ENCODE data around the gene GTPBP3.

DNA sequence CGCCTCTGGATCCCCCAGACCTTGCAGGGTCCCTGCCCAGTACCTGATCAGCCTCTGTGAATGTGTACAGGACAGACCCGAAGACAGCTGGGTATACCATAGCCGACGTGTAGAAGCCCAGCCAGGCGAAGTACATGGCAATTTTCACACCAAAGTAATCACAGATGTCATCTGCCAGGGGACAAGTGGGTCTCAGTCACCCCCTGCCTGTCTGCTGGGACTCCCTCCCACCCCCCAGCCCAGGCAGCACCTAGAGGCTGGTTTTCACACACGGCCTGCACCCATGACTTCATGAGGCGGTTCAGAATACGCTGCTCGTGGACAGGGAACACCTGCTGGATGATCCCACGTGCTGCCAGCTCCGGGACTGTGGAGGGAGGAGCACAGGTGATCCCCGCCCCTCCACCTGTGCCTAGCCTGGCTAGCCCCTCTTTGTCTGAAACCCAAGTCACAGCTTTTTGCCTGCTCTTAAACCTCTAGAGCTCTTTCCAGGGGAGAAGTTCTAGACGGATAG, 6.3 kb upstream of the GTPBP3 start:
- TF ChIP-seq, protein P1, sequence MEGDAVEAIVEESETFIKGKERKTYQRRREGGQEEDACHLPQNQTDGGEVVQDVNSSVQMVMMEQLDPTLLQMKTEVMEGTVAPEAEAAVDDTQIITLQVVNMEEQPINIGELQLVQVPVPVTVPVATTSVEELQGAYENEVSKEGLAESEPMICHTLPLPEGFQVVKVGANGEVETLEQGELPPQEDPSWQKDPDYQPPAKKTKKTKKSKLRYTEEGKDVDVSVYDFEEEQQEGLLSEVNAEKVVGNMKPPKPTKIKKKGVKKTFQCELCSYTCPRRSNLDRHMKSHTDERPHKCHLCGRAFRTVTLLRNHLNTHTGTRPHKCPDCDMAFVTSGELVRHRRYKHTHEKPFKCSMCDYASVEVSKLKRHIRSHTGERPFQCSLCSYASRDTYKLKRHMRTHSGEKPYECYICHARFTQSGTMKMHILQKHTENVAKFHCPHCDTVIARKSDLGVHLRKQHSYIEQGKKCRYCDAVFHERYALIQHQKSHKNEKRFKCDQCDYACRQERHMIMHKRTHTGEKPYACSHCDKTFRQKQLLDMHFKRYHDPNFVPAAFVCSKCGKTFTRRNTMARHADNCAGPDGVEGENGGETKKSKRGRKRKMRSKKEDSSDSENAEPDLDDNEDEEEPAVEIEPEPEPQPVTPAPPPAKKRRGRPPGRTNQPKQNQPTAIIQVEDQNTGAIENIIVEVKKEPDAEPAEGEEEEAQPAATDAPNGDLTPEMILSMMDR (IDR thresholded peaks at IDR 0.05) = no peak
- TF ChIP-seq POLR2A (IDR thresholded peaks at IDR 0.05) = no peak
- no peak for TF ChIP-seq EP300 (IDR thresholded peaks at IDR 0.05)

Data from tibial nerve (tissue), 4 donors.